NCI-H1694 (cell line): ENCODE measurements around the gene MAST4.
A peak's percentile ranks its signal among the peaks of the same experiment; 100 is the strongest.

Source experiments
- DNase-seq: peaks from one replicate; lab custom pipeline; 2025; lab: John Stamatoyannopoulos, UW

MAST4 gene

DNA sequence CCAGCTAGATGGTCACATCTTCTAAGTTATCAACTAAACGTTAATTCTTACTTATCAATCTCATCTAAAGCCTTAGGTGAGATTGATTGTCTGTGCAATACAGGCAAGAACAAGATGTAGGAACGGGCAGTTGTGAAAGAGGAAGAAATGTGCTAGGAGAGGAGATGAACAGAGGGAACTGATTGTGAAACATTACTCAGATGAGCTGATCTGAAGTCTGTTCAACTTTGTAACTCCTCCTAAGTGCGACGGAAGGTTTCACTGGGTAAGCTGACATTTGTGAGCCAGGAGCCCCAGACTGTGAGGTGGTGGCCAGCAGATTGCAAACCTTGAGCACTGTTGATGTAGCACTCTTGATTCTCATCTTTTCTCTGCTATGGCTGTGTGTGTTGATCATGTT is 396.4 kb downstream of the MAST4 start:
- no peak for DNase-seq

DNA sequence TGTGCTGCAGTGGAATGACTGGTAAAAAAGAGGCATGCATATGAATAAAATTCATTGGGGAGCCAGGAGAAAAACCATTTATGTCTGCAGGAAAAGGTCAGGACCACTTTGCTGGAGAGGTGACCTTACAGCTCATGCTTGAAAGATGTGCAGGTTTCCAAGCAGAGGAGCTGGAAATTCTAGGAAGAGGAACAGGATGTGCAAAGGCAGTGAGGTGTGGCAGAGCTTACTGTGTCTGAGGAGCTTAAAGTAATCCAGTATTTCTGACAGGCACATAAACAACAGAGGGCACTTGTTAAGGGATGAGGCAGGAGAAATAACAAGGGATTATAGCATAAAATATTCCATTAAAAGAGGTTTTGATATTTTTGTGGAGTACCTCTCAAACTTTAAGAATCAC is 397.3 kb downstream of the MAST4 start:
- DNase-seq, result no peak

DNA sequence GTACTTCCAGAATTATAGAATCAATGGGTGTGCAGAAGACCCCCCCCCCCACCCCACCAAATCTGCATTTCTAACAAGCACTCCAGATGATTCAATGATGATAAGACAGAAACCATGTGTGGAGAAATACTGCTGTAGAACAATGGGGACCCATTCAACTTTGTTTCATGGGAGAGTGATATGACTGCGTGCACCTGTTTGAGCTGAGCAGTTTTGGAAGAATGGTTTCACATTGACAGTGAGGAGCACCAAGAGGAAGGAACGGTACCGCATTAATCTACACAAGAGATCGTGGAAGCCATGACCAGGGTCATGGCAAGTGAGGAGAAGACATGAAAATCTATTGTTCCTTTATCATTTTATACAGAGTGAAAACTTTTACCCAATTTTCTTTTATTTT is 397.7 kb downstream of the MAST4 start:
- DNase-seq, result no peak

DNA sequence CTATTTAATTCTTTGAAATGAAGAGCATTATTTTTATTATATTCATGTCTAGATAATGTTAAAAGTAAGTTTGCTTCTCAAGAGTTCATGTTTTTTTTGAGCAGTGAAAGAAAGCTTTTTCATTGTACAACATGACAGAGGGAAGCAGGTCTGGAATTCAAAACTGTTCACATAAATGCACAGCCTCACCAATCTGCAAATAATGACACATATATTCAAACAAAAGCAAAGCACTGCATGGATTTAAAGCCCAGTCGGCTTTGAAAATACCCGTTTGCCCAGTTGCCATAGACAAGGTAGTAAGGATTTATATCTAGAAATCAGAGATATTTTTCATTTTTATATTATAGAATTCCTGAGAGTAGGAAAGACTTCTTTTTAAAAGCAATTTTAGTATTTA is 398.6 kb downstream of the MAST4 start:
- DNase-seq, result no peak

DNA sequence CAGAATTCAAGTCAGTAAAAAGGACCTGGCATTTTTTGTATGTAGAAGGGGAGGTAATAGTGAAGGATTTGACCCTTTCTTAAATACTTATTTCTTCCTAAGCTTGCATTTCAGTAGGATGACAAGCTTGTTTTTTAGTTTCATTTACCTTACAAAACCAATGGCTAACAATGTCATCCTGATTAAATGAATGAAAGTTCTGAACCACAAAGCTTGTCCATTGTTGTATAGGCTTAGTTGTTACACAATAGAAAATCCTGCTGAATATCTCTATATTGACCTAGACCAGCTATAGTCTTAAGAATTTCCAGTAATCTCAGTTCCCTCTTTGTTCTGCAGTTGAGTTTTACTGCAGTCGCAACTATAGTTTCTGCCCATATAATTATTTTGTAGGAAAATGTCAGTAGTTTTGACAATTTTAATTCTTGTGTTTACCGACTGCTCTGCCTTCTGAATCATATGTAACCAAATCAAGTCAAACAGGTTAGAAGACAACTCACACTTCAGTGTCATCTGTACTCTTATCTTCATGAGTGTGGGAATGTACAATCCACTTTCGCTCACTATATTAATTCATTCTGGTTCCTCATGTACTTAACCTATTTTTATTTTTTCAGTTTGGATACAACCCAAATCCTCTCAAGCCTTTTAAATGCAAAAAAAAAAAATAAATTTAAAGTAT is 404.7 kb downstream of the MAST4 start:
- no peak for DNase-seq

DNA sequence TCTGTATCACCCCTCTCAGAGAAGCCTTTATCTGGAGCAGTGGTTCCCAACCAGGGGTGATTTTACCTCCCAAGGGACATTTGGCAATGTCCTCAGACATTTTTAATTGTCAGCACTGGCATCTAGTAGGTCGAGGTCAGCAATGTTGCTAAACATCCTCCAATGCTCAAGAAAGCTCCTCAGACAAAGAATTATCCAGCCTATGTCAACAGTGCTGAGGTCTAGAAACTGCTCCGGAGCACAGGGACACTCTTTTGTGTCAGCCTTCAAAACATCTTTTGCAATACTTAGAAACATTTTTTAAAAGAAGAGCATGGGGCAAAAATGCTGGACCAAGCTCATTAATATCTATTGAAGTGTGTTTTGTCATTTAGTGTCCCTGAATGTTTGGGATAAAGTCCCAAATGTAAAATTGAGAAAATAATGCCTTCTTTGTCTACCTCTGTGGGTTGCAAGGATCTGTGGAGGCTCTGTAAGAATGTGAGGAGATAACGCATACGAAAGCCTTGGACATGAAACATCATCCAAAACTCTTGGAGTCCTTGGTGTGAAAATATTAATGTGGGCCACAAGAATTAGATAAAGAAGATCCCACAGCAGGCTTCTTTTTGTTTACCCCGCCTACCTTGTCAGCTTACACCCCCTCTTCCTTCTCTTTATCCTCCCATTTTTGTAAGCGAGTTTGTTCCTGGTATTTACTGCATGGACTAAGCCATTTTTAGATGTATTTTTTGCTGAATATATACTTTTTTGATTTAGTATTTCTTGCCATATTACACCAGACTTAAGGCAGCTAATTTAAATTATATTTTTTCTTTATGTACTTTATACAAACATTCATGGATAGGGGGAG is 406.9 kb downstream of the MAST4 start:
- no peak for DNase-seq

DNA sequence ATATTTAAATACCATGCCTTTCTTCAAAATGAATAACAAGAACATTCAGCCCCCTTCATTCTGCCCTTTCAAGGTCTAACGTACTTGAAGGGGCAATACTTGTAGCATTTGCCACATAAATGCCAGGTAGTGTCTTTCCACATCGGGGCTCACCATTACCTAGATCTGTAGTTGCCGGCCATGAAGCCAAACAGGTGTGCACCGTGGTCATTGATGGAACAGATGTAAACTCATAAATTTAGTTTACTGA is 407.4 kb downstream of the MAST4 start:
- DNase-seq, result no peak

DNA sequence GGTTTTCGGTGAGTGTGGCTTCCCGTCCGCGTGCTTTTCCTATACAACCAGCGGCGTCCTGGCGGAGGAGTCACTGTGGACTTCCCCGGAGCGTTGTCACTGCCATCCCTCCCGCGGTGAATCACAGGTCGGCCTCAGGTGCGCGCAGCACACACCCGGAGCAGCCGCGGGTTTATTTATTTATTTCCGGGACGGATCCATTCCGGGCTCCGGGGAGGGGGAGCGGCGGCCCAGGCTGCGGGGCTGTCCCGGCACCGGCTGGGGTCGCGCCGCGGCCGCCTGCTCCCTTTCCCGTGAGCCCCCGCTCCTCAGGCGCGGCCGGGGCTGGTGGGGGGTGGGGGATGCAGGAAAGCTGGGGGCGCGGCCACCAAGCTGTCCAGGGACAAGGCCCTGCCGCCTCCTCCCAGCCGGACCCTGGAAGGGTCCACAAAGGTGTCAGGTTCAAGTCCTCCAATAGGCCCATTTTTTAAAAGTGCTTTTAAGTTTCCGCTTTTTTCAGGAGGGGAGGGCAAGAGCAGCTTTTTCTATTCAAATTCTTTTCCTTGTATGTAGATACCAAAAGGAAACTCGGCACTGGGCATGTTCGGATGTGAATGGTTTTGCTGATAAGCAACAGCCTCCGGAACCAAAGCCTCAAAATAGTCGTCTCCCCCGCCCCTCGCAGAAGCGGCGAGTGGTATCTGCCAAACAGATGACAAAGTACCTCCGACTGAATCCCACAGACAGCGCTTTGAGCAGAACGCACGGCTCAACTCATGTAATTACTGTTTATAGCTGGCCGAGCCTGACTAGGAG is 407.9 kb downstream of the MAST4 start:
- DNase-seq, result peak; percentile 36

DNA sequence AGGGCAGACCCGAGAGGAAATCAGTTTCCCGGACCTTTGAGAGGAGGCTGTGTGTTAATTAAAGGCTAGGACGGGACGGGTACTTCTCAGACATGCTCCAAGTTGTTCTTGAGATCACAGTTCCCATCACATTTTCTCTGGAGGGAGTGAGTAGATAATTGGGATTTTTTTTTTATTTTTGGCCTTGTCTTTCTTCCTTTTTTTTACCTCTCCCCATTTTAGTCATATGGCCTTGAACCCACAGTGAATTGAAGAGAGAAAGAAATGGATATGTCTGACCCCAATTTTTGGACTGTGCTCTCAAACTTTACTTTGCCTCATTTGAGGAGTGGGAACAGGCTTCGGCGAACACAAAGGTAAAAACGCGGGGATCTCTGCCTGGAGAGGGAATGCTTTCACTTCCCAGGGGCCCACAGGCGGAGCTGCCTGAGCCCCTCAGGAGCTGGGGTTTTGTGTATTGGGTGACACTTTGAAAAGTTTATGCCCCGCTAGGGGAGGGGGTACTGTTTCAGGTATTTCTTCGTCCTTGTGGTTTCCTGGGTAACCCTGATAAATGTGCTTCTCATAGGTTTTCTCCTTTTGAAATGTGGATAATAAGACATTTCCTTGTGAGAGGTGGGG is 408.6 kb downstream of the MAST4 start:
- no peak for DNase-seq

DNA sequence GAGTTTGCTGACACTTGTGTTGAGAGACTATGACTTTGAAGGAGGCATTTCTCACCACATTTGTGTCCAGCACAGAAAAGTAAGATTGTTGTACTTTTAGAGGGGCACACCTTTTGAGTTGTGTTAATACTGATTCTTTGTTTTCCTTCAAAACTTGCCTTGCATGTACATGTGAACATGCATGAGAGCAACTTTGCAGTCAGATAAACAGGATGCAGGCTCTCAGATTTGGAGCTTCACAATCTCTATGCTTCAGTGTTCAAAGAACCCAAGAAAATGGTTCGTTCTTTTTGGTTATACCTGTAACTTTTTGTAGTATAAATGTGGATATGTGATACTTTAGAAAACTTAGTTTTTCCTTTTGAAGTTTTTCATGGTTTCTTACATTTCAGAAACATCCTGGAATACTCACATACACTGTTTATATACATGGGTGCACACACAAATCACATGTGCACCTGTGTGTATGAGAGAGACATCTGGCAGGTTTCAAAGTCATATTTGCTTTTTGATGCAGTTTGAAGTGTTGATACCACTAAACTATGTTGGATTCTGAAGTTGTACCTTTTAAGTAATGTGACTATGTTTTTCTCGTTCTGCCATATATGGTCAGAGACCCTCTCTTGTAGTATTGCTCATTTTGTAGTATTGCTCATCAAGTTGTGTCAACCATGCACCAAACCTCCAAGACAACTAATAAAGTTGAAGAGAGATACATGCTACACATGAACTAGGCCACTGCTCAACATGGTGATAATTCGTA is 409.7 kb downstream of the MAST4 start:
- no peak for DNase-seq

DNA sequence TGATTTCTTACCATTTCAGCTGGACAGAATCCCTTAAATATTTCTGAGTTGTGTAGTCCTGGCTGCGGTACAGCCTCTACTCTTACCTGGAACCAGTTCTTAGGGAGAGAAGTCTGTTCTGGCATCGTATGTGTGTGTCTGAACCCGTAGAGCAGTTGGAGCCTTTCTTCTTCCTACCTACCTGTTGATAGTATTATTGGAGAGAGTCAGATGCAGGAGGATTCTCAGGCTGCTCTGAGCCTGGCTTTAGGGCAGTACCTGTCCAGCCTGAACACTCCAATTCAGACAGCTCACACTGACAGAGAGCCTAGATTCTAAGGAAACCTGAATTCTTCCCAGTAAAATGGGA is 410.3 kb downstream of the MAST4 start:
- DNase-seq, result no peak

DNA sequence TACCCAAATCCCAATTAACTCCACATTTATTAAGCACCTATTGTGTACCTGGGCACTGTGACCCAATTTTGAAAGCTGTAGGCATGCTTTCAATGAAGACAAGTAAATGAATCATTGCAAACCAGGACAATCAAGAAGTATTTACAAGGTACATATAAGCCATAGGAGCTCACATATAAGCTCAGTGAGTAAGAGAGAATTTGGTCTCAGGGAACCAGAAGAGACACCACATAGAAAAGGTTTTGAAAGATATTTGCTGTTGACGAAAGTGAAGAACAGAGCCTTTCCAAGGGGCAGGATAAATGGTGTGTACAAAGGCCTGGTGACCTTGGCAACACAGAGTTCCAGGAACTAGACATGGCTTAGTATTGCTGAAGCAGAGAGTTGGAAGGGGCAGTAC is 412.8 kb downstream of the MAST4 start:
- no peak for DNase-seq

DNA sequence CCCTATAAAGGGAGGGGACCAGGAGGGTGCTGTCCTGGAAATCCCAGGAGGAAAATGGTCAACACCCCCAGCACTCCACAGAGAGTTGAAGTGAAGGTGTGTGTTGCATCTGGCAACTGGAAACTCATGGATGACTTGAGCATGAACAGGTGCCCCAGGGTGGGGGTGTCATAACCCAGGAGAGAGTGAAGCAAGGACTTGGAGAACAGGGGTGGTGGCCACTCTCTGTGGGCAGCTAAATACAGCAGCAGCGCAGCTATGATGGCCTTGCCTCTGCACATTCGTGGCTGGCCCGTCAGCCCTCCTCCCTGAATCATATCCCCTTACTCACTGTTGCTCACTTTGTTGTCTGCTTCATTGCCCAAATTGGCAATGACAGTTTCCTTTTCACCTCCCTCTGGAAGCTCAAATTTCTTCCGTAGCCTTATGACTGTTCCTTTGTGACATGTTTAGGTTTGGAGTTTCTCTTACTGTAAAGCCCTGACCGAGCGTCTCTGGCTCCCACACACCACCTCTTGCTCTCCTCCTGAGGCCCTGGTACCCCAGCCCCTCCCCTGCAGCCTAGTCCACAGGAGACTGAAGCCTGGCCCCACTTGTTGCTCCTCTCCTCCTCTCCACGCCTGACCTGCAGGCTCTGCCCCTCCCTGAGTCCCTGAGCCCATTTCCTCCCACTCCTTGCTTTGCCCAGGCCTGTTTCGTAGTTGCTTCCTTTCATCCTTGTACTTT is 414.7 kb downstream of the MAST4 start:
- no peak for DNase-seq

DNA sequence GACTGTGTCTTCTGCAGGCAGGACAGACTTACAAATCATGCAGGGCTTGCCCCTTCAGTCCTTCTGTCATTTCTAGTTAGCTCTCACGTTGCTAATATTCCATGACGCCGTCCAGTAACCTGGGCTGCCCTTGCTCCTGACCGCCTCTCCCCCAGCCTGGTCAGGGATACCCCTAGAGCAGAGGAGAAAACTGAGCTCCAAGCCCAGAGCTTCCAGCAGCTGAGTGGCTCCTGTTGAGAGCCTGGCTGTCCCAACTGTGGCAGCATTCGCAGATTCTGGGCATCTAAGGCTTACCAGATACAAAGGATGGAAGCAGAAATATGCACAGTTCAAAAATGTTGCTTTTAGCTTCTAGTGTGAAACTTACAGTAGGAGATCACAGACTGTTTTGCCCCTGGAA is 415.2 kb downstream of the MAST4 start:
- DNase-seq, result no peak

DNA sequence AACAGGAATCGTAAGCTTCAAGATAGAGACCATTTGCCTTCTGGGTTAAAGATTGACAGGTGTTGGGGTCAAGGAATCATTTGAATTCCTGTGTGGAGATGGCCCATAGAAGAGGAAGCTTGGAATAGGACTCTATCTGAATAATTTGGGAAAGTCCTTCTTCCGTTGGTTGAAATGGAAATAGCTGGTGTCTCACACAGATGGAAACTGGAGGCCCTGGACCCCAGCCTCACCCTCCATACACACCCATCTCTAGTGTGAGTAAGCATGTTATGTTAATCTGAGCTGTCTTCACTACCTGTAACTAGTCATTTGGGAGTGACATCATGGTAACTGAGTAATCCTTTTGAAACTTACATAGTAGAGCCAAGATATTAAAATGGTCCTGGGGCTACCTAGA is 416.0 kb downstream of the MAST4 start:
- no peak for DNase-seq

DNA sequence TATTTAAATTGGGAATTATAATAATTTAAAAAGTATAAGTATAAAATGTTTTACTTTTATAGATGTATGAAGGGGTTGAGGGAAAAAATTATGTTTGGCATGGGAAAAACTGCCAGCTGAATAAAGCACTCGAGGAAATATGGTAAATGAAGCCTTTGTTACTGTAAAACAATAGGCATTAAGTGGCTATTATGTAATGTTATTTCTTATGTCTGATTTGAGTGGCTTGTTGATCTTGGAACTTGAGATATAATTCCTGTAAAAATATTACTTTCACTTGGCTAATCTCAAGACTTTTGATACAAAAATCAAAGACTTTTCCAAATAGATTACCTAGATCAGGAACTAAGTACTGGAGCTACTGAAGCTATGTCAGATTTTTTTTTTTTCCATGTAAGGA is 417.5 kb downstream of the MAST4 start:
- DNase-seq, result no peak

DNA sequence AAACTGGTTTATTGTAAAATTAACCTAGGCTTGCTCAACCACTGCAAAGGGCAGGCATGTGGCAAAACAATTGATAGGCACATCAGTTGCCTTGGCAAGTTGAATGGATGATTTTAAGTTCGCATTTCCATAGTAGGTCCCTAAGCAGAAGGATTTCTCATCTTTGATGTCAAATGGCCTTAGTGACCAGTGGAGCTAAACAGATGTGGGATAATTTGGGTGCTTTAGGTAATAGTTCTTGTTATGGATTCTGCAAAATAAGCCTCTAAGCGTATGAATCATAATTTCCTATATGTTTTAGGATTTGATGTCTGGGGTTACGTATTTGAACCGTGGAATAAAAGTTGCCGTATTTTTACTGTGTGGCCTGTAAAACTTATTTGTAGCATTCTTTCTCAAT is 418.0 kb downstream of the MAST4 start:
- no peak for DNase-seq

DNA sequence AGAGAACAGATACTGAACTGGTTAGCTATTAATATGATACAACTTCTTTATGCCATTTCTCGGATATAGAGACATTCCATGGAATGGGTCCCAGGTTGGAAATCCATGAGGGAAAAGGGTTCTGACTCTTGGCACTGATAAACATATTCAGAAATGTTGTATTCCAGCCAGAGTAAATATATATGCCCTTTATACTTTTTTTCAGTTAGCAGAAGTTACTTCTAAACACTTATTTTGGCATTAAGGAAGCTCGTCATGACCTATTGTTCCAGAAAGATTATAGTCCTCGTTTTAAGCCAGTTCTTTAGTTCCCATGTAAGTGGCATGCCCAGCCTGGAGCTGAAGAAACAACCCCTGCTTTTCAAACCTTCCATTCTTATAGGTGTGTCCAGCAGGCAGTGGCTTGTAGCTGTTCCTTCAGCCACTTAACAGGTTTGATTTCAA is 418.8 kb downstream of the MAST4 start:
- DNase-seq, result no peak

DNA sequence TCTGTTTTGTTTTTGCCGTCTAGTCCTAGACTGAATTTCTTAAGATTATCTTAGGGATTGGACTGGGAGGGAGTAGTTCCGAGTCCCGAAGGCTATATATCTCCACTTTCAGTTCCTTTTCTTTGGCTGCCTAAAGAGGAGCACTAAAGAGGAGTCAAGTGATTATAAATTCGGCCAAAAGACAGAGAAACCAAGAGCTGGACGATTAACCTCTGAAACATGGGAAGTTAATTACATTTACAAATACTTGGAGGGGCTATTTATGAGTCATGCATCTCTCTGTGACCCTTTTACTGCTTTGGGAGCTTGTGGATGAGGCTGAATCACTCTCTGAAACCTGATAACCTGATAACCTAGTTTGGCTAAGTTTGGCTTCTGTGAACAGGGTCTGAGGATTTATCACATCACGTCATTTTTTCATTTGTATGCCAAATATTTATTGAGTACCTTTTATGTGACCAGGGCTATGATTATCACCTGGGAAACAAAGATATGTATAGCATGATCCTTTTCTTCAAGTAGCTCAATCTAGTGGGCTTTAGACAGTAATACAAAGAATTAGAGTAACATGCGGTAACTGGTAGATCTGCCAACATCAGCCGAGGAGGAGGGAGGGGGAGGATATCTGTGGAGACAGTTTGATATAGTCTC is 419.5 kb downstream of the MAST4 start:
- DNase-seq, result no peak

DNA sequence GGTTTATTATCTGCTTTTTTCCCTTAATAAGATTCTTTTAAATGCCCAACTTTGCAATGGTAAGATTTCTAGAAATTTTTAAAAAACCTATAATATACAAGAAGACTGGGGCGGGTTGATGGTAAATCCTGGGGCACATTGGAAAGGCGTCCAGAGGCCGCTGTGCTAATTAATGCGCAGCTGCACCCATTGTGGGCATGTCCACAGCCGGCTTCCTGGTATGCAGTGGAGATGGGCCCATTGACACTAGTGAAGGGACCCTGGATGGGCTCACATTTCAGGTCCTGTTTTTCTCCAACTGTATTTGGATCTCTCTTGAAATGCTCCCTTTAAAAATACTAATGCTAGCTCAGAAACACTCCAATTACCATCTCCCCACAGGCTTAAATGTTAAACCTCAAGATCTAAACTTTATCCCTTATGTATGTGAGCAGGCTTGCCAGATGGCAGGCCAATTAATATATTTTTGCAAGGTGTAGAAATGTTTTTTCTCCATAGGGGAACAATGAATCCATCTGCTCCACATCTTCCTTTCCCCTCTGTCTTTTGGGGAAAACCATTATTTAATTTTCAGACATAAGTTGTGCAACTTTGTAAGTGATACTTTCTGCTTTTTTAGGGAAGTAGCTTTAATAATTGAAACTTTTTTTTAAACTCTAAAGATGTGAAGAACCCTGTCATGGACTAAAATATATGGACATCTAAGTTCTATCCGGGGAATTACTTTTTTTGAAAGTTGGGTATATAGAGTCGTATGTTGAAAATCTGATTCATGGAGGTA is 423.1 kb downstream of the MAST4 start:
- DNase-seq, result no peak
